Natural killer cell (primary cell): ENCODE measurements around the gene ASB6. TPM values are rescaled to one million over a fixed set of nuclear protein-coding genes. Genes with fewer than 3 reads are reported as not detected.

ENCODE experiments used
- ATAC-seq, 3 donors: fragments of 150-1000 bp in 2 of 3; fragments of 200-7000 bp in 1 of 3; cut with Tn5 transposase; 1 replicate in 1 of 3; 2 replicates in 2 of 3; pipeline ENCODE4 v1.10.0; 2021; ENCODE audit warnings: mild to moderate bottlenecking in 2 of 3, moderate library complexity in 2 of 3
- DNase-seq, 2 donors: peaks; one replicate each; pipeline versions ENCODE4 v3.0.0 to v3.0.0-alpha.2; 2013 to 2021; ENCODE audit warnings: mixed read lengths in 1 of 2
- H3K27ac ChIP-seq: one replicate; pipeline ENCODE4 v1.5.1; 2013; ENCODE audit warnings: mild to moderate bottlenecking, low read length
- H3K27me3 ChIP-seq: one replicate; pipeline ENCODE4 v1.6.1; 2013; ENCODE audit warnings: low read length; ENCODE audit not compliant: control insufficient read depth, insufficient read depth
- H3K36me3 ChIP-seq: one replicate; pipeline ENCODE4 v1.6.1; 2013; ENCODE audit warnings: low read length; ENCODE audit not compliant: control insufficient read depth, insufficient read depth
- H3K4me1 ChIP-seq: one replicate; pipeline ENCODE4 v1.6.1; 2013; ENCODE audit warnings: low read length; ENCODE audit not compliant: control insufficient read depth, insufficient read depth
- H3K4me3 ChIP-seq: one replicate; pipeline ENCODE4 v1.5.1; 2013; ENCODE audit warnings: low read length
- H3K9me3 ChIP-seq: one replicate; pipeline ENCODE4 v1.6.1; 2013; ENCODE audit warnings: low read length; ENCODE audit not compliant: control insufficient read depth, insufficient read depth
- H3K27ac Mint-ChIP-seq, 2 donors: one replicate each; pipeline ENCODE4 v1.8.0; 2022; ENCODE audit warnings: mild to moderate bottlenecking in 2 of 2, mixed read lengths in 2 of 2, moderate library complexity in 1 of 2
- H3K27me3 Mint-ChIP-seq, 2 donors: one replicate each; pipeline ENCODE4 v1.8.0; 2022; ENCODE audit warnings: low read depth in 2 of 2, mixed read lengths in 2 of 2
- H3K36me3 Mint-ChIP-seq: one replicate; pipeline ENCODE4 v1.8.0; 2022; ENCODE audit warnings: mixed read lengths
- H3K4me1 Mint-ChIP-seq, 2 donors: one replicate each; pipeline ENCODE4 v1.8.0; 2022; ENCODE audit warnings: mixed read lengths in 2 of 2
- H3K4me3 Mint-ChIP-seq: one replicate; pipeline ENCODE4 v1.8.0; 2022; ENCODE audit warnings: mild to moderate bottlenecking, moderate library complexity, mixed read lengths
- H3K9me3 Mint-ChIP-seq, 2 donors: one replicate each; pipeline ENCODE4 v1.8.0; 2022; ENCODE audit warnings: mixed read lengths in 2 of 2
- WGBS: methylation state at CpG from one replicate; pipeline ENCODE4 v1.1.7; 2013; ENCODE audit warnings: missing lambda C conversion rate; ENCODE audit not compliant: insufficient coverage; 5-methylcytosine and 5-hydroxymethylcytosine counted together
- intact Hi-C: fragments of 100-400 bp; cut with micrococcal nuclease; formaldehyde crosslinking; loops from one replicate; pipeline ENCODE4 v1.14.2; 2022
- total RNA-seq, 4 donors: library from RNA; stranded (reverse); fragments of 120-200 nt in 1 of 4; gene quantifications; one replicate each; pipeline versions ENCODE4 v1.2.3 to v1.2.4, GENCODE V29; 2013 to 2022
- TF ChIP-seq, protein P1 (sequence below): fragments of 200-600 bp; IDR thresholded peaks from one replicate; pipeline ENCODE4 v1.8.0; 2022; ENCODE audit warnings: antibody characterized with exemption

The ASB6 gene
- total RNA-seq, 3 donors from 2014 or later (not counting 1 experiment from before 2014, with no cell fraction given) = 21.9 to 35.4 (median 32.4) TPM

DNA sequence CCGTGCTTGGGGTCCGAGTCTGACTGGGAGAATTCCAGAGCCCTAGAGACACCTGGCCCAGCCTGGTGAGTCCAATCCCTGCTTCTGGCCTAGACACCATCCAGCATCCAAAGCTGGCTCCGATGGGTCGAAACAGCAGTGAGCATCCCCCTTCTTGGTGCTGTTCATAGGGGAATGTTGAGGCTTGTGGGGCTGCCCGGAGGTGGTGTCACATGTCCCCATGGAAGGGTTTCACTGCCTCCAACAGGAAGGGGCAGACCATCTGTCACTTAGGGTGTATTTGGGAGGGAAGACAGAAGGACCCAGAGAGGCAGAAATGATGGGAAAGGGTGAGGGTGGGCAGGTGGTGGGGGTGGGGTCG lies 34.9 kb downstream of the ASB6 start:
- 74% methylated on average over 6 of the region's 6 CpGs for WGBS
- Mint-ChIP-seq H3K27me3 (peaks cover 0 to 3% of the 10 kb centered on the region in 2 donors), H3K4me1 (peaks cover 28 to 56% of the 10 kb centered on the region in 2 donors), H3K9me3 (no peaks in the 10 kb centered on the region), H3K36me3 (no peaks in the 10 kb centered on the region), H3K4me3 (no peak overlapping the region), H3K27ac (peak overlapping the region; percentile 48 to 96)
- Histone ChIP-seq H3K27me3 (no peaks in the 10 kb centered on the region), H3K4me3 (no peak overlapping the region), H3K4me1 (peaks cover 61% of the 10 kb centered on the region), H3K27ac (peak overlapping the region; percentile 8), H3K9me3 (no peaks in the 10 kb centered on the region), H3K36me3 (no peaks in the 10 kb centered on the region)
- DNase-seq (no peak), ATAC-seq (no peak)
- TF ChIP-seq, protein P1, sequence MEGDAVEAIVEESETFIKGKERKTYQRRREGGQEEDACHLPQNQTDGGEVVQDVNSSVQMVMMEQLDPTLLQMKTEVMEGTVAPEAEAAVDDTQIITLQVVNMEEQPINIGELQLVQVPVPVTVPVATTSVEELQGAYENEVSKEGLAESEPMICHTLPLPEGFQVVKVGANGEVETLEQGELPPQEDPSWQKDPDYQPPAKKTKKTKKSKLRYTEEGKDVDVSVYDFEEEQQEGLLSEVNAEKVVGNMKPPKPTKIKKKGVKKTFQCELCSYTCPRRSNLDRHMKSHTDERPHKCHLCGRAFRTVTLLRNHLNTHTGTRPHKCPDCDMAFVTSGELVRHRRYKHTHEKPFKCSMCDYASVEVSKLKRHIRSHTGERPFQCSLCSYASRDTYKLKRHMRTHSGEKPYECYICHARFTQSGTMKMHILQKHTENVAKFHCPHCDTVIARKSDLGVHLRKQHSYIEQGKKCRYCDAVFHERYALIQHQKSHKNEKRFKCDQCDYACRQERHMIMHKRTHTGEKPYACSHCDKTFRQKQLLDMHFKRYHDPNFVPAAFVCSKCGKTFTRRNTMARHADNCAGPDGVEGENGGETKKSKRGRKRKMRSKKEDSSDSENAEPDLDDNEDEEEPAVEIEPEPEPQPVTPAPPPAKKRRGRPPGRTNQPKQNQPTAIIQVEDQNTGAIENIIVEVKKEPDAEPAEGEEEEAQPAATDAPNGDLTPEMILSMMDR = no peak
- intact Hi-C loops = no loop called here

DNA sequence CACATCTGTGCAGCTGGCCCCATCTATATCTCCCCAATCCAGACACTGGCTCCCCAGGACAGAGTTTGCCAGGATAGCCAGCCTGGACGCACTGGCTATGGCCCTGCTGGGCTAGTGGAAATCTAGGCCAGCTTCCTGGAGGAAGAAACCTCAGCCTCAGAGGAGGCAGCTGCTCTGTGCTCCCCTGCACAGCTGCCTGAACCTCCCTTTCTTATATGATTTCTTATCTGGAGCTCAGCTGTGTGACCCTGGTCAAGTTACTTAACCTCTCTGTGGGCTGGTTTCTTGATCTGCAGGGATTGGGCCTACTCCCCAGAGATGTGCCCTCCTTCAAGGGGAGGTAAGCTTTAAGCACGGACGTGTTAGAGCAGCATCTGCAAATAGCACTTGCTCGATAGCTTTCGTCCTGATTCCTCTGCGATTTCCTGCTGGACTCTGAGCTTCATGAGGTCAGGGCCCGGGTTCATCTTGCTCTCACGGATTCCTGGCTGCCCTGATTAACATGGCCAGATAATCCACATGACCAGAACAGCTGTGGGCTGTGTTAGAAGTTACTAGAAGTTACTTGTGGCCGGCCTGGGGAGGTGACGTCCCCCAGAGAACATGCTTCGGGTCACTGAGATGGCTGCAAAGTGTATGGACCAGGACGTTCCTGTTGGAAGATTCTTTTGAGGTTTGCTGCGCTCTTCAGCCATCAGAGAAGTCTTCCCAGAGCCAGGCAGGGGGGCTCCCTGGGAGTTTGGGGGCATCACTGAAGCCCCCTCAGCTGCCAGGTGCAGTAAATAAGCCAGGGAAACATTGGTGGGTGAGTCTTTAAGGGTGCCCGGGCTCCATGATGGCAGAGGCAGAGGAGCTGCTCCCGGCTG lies 35.6 kb downstream of the ASB6 start:
- H3K36me3 ChIP-seq = no peaks in the 10 kb centered on the region
- peaks cover 60% of the 10 kb centered on the region for H3K4me1 ChIP-seq
- no peaks in the 10 kb centered on the region for H3K9me3 ChIP-seq
- TF ChIP-seq, protein P1 = no peak
- H3K27me3 ChIP-seq = no peaks in the 10 kb centered on the region
- Mint-ChIP-seq H3K27ac (peak overlapping the region; percentile 48 to 96), H3K4me3 (no peak overlapping the region), H3K27me3 (peaks cover 0 to 3% of the 10 kb centered on the region in 2 donors), H3K9me3 (no peaks in the 10 kb centered on the region), H3K4me1 (peaks cover 28 to 56% of the 10 kb centered on the region in 2 donors), H3K36me3 (no peaks in the 10 kb centered on the region)
- H3K4me3 ChIP-seq = no peak overlapping the region
- 92% methylated on average over 15 of the region's 15 CpGs for WGBS
- ATAC-seq (no peak), DNase-seq (no peak)
- intact Hi-C loops = no loop called here
- H3K27ac ChIP-seq = no peak overlapping the region

DNA sequence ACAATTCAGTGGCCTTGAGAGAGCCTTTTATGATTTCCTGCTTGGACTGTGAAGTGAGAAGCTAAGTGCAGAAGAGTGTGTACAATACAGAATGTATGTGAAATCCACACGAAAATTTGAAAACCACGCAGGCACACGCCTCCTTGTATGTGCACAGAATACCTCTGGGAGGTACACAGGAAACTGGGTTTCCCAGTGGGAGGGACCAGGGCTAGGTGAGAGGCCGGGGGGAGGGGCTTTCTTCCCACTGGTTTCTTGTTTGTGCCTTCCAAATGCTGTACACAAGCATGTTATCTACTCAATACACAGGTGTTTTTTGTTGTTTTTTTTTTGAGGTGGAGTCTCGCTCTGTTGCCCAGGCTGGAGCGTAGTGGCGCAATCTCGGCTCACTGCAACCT lies 37.2 kb downstream of the ASB6 start:
- Mint-ChIP-seq H3K4me3 (no peak overlapping the region), H3K4me1 (peaks cover 24 to 46% of the 10 kb centered on the region in 2 donors), H3K27me3 (peaks cover 0 to 5% of the 10 kb centered on the region in 2 donors), H3K27ac (peak overlapping the region in 1 of 2 donors; percentile 41), H3K36me3 (no peaks in the 10 kb centered on the region), H3K9me3 (no peaks in the 10 kb centered on the region)
- intact Hi-C loops = no loop called here
- H3K4me1 ChIP-seq = peaks cover 49% of the 10 kb centered on the region
- no peaks in the 10 kb centered on the region for H3K9me3 ChIP-seq
- H3K4me3 ChIP-seq = no peak overlapping the region
- no peaks in the 10 kb centered on the region for H3K27me3 ChIP-seq
- TF ChIP-seq, protein P1 = no peak
- H3K36me3 ChIP-seq = no peaks in the 10 kb centered on the region
- DNase-seq = peak in 1 of 2 donors; percentile 50
- WGBS = 47% methylated on average over 7 of the region's 8 CpGs
- no peak overlapping the region for H3K27ac ChIP-seq
- ATAC-seq = no peak
